GM19397 (cell line): ENCODE measurements around the gene RAPSN.

Source experiments
- ATAC-seq: cut with Tn5 transposase; IDR thresholded peaks from one replicate; pipeline ENCODE4 v1.9.1; 2021; ENCODE audit warnings: mild to moderate bottlenecking, moderate library complexity; ENCODE audit not compliant: unreplicated experiment

The RAPSN gene

GRCh38 chr11:47409440-47410369 lies 39.2 kb downstream of the RAPSN start:
- no peak for ATAC-seq

- no peak for ATAC-seq
These were observed 40.1 kb downstream of the RAPSN start for GRCh38 chr11:47408598-47409439.

- ATAC-seq: peak; percentile 83
These were observed 41.0 kb downstream of the RAPSN start, which contains the start of gene SLC39A13 for GRCh38 chr11:47407746-47408590. Gene SLC39A13, plus strand, starts transcription at chr11:47408590. Its CDS starts 1,505 bp downstream, at chr11:47410095.

DNA sequence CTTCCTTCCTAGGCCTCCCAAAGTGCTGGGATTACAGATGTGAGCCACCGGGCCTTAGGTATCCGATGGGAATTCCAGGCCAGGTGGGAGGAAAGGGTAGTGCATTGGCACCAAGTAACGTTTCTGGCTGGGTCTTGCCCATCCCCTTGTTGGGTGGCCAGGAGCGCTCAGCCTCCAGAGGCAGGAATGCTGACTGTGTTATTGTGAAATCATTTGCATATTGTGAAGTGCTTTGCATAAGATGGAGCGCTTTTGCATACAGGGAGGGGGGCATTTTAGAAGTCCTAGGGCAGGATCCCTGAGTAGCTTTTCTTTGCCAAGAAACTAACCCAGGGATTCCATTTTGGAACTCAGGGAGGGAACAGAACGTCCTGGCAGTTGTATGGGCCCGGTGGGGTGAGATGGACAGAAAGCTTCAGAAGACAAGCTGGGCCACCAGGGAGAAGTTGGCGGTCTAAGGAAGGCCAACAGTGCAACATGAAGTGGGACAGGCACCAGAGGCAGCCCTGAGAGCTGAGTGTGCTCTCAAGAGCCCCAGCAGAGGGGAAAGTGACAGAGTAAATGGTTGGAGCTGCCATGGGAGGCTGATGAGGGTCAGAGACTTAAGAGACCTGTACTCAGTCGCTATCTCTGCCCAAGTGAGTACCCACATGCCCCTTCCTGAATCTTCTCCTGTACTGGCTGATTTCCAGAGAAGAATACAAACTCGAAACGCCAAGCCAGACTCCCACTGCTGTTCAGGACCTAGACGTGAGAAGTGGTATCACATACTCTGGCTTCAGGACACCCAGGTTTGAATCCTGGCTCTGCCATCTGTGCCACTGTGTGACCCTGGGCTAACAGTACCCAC lies 41.8 kb downstream of the RAPSN start:
- no peak for ATAC-seq

GRCh38 chr11:47403571-47403970 lies 45.4 kb downstream of the RAPSN start:
- no peak for ATAC-seq

- no peak for ATAC-seq
These were observed 45.8 kb downstream of the RAPSN start for GRCh38 chr11:47403135-47403534.

- peak; percentile 72 for ATAC-seq
These were observed 48.1 kb downstream of the RAPSN start for GRCh38 chr11:47400768-47401279.

GRCh38 chr11:47399860-47400767 lies 48.8 kb downstream of the RAPSN start:
- ATAC-seq: peak; percentile 47

DNA sequence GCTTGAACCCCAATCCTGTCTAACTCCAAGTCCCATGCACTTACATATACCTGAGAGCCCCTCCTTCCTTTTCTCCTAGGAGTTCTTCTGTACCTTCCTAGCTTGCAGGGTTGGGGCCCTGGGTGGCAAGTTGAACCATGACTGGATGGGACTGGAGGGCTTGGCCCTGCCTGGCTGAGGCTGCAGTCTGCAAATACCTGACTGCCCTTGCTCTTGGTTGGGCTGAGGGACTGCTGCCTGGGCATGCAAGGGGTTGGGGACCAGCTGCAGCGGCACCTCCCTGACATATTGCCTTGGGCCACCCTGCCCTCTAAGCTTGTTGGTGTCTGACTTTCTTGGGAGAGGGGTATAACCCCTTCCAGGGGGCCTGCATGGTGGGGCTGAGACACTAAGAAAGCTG lies 50.4 kb downstream of the RAPSN start:
- ATAC-seq: no peak

- ATAC-seq: no peak
These were observed 50.9 kb downstream of the RAPSN start for GRCh38 chr11:47398011-47398410.

DNA sequence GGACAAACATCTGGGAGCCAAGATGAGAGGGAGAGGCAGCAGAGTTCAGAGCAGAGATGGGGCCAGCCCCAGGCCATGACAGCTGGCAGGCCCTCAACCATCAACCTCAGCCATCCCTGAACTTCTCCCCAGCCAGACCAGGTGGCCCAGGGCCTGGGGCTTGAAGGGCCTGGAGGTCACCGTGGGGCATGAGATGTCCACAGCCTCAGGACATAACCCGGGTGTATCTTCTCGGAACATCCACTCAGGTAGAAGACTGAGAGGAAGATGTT lies 53.0 kb downstream of the RAPSN start:
- no peak for ATAC-seq

- ATAC-seq: no peak
These were observed 53.5 kb downstream of the RAPSN start for GRCh38 chr11:47395223-47396048.

DNA sequence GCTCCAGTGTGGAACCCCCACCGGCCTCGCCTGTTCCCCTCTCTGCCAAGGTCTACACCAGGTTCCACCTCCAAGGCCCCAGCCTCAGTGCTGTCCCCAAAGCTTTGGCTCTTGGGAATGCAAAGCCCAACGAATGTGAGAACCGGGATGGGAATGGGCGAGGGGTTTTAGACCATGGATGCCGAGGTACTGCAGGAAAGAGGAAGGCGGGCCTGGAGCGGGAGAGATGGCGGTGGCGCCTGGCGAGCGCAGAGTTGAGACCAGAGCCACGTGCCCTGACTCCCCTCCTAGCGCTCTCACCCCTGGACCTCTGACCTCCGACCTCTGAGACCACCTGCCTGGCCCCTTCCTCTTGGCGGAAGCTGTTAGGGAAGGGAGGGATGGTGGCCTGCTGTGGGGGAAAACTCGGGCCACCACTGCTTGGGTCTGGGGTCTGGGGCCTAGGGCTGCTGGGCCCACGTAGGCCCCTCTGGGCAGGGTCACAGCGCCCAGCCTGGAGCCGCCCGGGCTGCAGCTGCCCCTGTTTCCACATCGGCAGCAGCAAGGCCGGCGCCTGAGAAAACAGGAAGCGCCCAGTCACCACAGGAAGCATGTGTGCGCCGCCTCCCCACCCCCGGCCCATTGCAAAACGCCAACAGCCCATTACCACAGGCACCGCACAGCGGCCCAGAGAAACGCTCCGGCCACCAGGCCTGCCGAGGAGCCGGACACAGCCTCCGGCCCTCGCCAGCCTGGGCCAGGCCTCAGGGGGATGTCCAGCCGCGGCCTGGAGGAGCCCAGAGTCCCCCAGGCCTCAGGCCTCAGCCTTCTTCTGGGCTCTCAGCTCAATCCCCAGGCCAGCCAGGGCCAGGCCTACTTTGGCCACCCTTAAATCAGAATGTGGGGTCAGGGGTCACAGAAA lies 54.4 kb downstream of the RAPSN start:
- ATAC-seq: peak; percentile 68

- ATAC-seq: no peak
These were observed 55.0 kb downstream of the RAPSN start for GRCh38 chr11:47394050-47394321.

- ATAC-seq: no peak
These were observed 55.5 kb downstream of the RAPSN start for GRCh38 chr11:47393163-47394049.

GRCh38 chr11:47392546-47393162 lies 56.3 kb downstream of the RAPSN start:
- no peak for ATAC-seq
